ENCODE measurements around the gene AKAP10. TPM values are rescaled to one million over a fixed set of nuclear protein-coding genes. Genes with fewer than 3 reads are reported as not detected.
"Not testable (repeated sequence)": the region's sequence is repeated elsewhere in the genome, so short reads cannot be mapped to it uniquely, and the experiment has no call there.

The AKAP10 gene
- total RNA-seq, 1 donor from 2014 or later: 15.0 TPM

GRCh38 chr17:19897090-19897837 lies 80.4 kb downstream of the AKAP10 start:
- TF ChIP-seq CTCF (IDR thresholded peaks at IDR 0.05): no peak
- Histone ChIP-seq H3K4me1 (no peaks in the 10 kb centered on the region), H3K36me3 (peaks cover 2 to 19% of the 10 kb centered on the region in 2 donors), H3K9me3 (no peaks in the 10 kb centered on the region), H3K4me3 (no peak overlapping the region), H3K27me3 (no peaks in the 10 kb centered on the region), H3K27ac (no peak overlapping the region)
- no peak for DNase-seq (ENCODE audit: low spot score in 2 of 2)
- intact Hi-C loops (cut with DNase I): no loop called here

- H3K4me1 ChIP-seq: no peaks in the 10 kb centered on the region
- no peaks in the 10 kb centered on the region for H3K9me3 ChIP-seq
- DNase-seq (ENCODE audit: low spot score in 2 of 2): no peak
- no peak for TF ChIP-seq CTCF (IDR thresholded peaks at IDR 0.05)
- intact Hi-C loops (cut with DNase I): no loop called here
- peaks cover 0 to 18% of the 10 kb centered on the region in 2 donors for H3K36me3 ChIP-seq
- no peak overlapping the region for H3K27ac ChIP-seq
- H3K4me3 ChIP-seq: no peak overlapping the region
- no peaks in the 10 kb centered on the region for H3K27me3 ChIP-seq
Observed at GRCh38 chr17:19896679-19897078, 80.9 kb downstream of the AKAP10 start.

GRCh38 chr17:19890554-19890953 lies 87.1 kb downstream of the AKAP10 start:
- DNase-seq (ENCODE audit: low spot score in 2 of 2); H3K4me3 ChIP-seq; H3K27me3 ChIP-seq; H3K4me1 ChIP-seq; H3K27ac ChIP-seq; H3K9me3 ChIP-seq; H3K36me3 ChIP-seq; intact Hi-C loops (cut with DNase I): not testable (repeated sequence)

GRCh38 chr17:19890001-19890400 lies 87.6 kb downstream of the AKAP10 start:
- H3K27me3 ChIP-seq; H3K4me1 ChIP-seq; H3K9me3 ChIP-seq; H3K27ac ChIP-seq; intact Hi-C loops (cut with DNase I); H3K4me3 ChIP-seq; H3K36me3 ChIP-seq; DNase-seq (ENCODE audit: low spot score in 2 of 2): not testable (repeated sequence)

GRCh38 chr17:19886116-19886515 lies 91.5 kb downstream of the AKAP10 start:
- no peak for DNase-seq (ENCODE audit: low spot score in 2 of 2)
- Histone ChIP-seq H3K9me3 (no peaks in the 10 kb centered on the region), H3K27ac (no peak overlapping the region), H3K4me1 (no peaks in the 10 kb centered on the region), H3K4me3 (no peak overlapping the region), H3K27me3 (no peaks in the 10 kb centered on the region), H3K36me3 (no peaks in the 10 kb centered on the region)
- intact Hi-C loops (cut with DNase I): no loop called here
- TF ChIP-seq CTCF (IDR thresholded peaks at IDR 0.05): no peak

GRCh38 chr17:19883537-19884215 lies 94.0 kb downstream of the AKAP10 start:
- TF ChIP-seq CTCF (IDR thresholded peaks at IDR 0.05): no peak
- DNase-seq (ENCODE audit: low spot score in 2 of 2): no peak
- H3K36me3 ChIP-seq: no peaks in the 10 kb centered on the region
- no peak overlapping the region for H3K27ac ChIP-seq
- no peaks in the 10 kb centered on the region for H3K27me3 ChIP-seq
- H3K9me3 ChIP-seq: no peaks in the 10 kb centered on the region
- intact Hi-C loops (cut with DNase I): no loop called here
- H3K4me3 ChIP-seq: no peak overlapping the region
- H3K4me1 ChIP-seq: no peaks in the 10 kb centered on the region

All from ascending aorta (tissue), 2 donors.